Lung (tissue), 16 donors: Measurements from ENCODE around the gene C3orf70. TPM values are rescaled to one million over a fixed set of nuclear protein-coding genes. Genes with fewer than 3 reads are reported as not detected.

Source experiments
- ATAC-seq: fragments of 200-7000 bp; cut with Tn5 transposase; one replicate; pipeline ENCODE4 v1.9.1; 2020; ENCODE audit warnings: moderate number of reproducible peaks; ENCODE audit not compliant: insufficient read depth, low FRiP score
- DNase-seq, 3 donors: peaks; one replicate each; pipeline ENCODE4 v3.0.0-alpha.2; 2013 to 2017
- H3K27ac ChIP-seq, 2 donors: one replicate each; pipeline ENCODE4 v1.5.1; 2013; ENCODE audit warnings: mild to moderate bottlenecking in 2 of 2, moderate library complexity in 2 of 2, control low read depth in 1 of 2, inconsistent platforms in 1 of 2, low read depth in 1 of 2, low read length in 1 of 2
- H3K27me3 ChIP-seq, 3 donors: one replicate each; pipeline ENCODE4 v1.5.1; 2013; ENCODE audit warnings: low read length in 2 of 3; ENCODE audit not compliant: control insufficient read depth in 3 of 3, insufficient read depth in 3 of 3
- H3K36me3 ChIP-seq, 4 donors: one replicate each; pipeline ENCODE4 v1.5.1; 2013; ENCODE audit warnings: low read length in 4 of 4, mild to moderate bottlenecking in 1 of 4, moderate library complexity in 1 of 4; ENCODE audit not compliant: control insufficient read depth in 4 of 4, insufficient read depth in 4 of 4
- H3K4me1 ChIP-seq, 5 donors: one replicate each; pipeline ENCODE4 v1.5.1; 2013; ENCODE audit warnings: low read length in 5 of 5, mild to moderate bottlenecking in 2 of 5, moderate library complexity in 1 of 5; ENCODE audit not compliant: control insufficient read depth in 5 of 5, insufficient read depth in 5 of 5
- H3K4me3 ChIP-seq: one replicate; pipeline ENCODE4 v1.5.1; 2013; ENCODE audit warnings: mild to moderate bottlenecking, control low read depth, moderate library complexity
- H3K9ac ChIP-seq, 2 donors: one replicate each; pipeline ENCODE4 v1.5.1; 2013; ENCODE audit warnings: low read length in 2 of 2, control low read depth in 1 of 2; ENCODE audit not compliant: insufficient read depth in 1 of 2
- H3K9me3 ChIP-seq, 4 donors: one replicate each; pipeline ENCODE4 v1.5.1; 2013; ENCODE audit warnings: low read length in 3 of 4, mild to moderate bottlenecking in 1 of 4, moderate library complexity in 1 of 4; ENCODE audit not compliant: control insufficient read depth in 4 of 4, insufficient read depth in 3 of 4
- CTCF ChIP-seq: IDR thresholded peaks from 2 replicates; pipeline ENCODE4 v1.5.1; 2012; ENCODE audit warnings: mild to moderate bottlenecking; ENCODE audit errors: control extremely low read depth, extremely low read depth
- WGBS, 2 donors: extraction: QIAGEN DNeasy Blood & Tissue Kit; methylation state at CpG; one replicate each; pipeline ENCODE4 v1.1.7; 2013; 5-methylcytosine and 5-hydroxymethylcytosine counted together
- long read RNA-seq, 5 donors: transcript quantifications; one replicate each; lab custom pipeline, GENCODE V29; 2026
- polyA plus RNA-seq, 2 donors: library from polyadenylated mRNA; stranded (reverse); fragments of 200-250 nt; gene quantifications; one replicate each; pipeline ENCODE4 v1.2.1, GENCODE V29; 2013
- total RNA-seq, 2 donors: library from RNA; depleted of rRNA in 1 of 2; stranded (reverse); fragments of >200 nt in 1 of 2; gene quantifications; one replicate each; pipeline ENCODE4 v1.2.1, GENCODE V29; 2014 to 2021
- donor health status: control.
- donor health status: control.
- donor health status: Bipolar disorder and iron deficiency.
- donor health status: healthy.
- donor health status: DM: yes; HTN: yes; CAD: no.

Gene C3orf70
- total RNA-seq (1 to 10 TPM; 3.0 to 4.9 TPM), polyA plus RNA-seq (under 1 TPM; 0.45 to 0.67 TPM)
- long read RNA-seq, donor 1, full-length matches to known transcripts = 3 of 3 reads
- long read RNA-seq, donor 1, partial matches to known transcripts = 0 of 3 reads
- long read RNA-seq, donor 1, other reads (novel, unspliced or antisense) = 0 of 3 reads
- long read RNA-seq, donor 2, full-length matches to known transcripts = 3 of 3 reads
- long read RNA-seq, donor 2, partial matches to known transcripts = 0 of 3 reads
- long read RNA-seq, donor 2, other reads (novel, unspliced or antisense) = 0 of 3 reads
- long read RNA-seq, donor 3, full-length matches to known transcripts = 1 of 1 reads
- long read RNA-seq, donor 3, partial matches to known transcripts = 0 of 1 reads
- long read RNA-seq, donor 3, other reads (novel, unspliced or antisense) = 0 of 1 reads
- long read RNA-seq, donor 4 = 0 reads
- long read RNA-seq, donor 5, full-length matches to known transcripts = 3 of 3 reads
- long read RNA-seq, donor 5, partial matches to known transcripts = 0 of 3 reads
- long read RNA-seq, donor 5, other reads (novel, unspliced or antisense) = 0 of 3 reads

GRCh38 chr3:185152410-185153170 is at the start of gene C3orf70:
Gene C3orf70 (minus strand): TSS chr3:185153060. CDS start chr3:185152823, 237 bp downstream.
- peak within 1 kb of the TSS; percentile 60 for H3K4me3 ChIP-seq
- peak within 1 kb of the TSS; percentile 13 to 83 for H3K27ac ChIP-seq
- peaks cover 0 to 21% (median 7%) of the 10 kb centered on the region in 5 donors for H3K4me1 ChIP-seq
- ATAC-seq = peak; percentile 75
- H3K9me3 ChIP-seq = no peaks in the 10 kb centered on the region
- WGBS, 2 donors = 0 to 1% methylated on average over 74 to 113 of the region's 113 CpGs
- TF ChIP-seq CTCF = no peak
- H3K36me3 ChIP-seq = no peaks in the 10 kb centered on the region
- peak within 1 kb of the TSS in 1 of 2 donors; percentile 64 for H3K9ac ChIP-seq
- DNase-seq = peak; percentile 79 to 82 (median 80)
- H3K27me3 ChIP-seq = peaks cover 0 to 23% (median 8%) of the 10 kb centered on the region in 3 donors

- TF ChIP-seq CTCF = no peak
- no peak for ATAC-seq
- no peak for DNase-seq
Observed at GRCh38 chr3:185200639-185201038, 47.8 kb upstream of the C3orf70 start.

GRCh38 chr3:185199671-185200070 is 46.8 kb upstream of the C3orf70 start:
- Histone ChIP-seq H3K4me3 (no peak overlapping the region), H3K4me1 (no peaks in the 10 kb centered on the region), H3K36me3 (peaks cover 0 to 5% (median 2%) of the 10 kb centered on the region in 4 donors), H3K9me3 (no peaks in the 10 kb centered on the region), H3K27me3 (no peaks in the 10 kb centered on the region), H3K27ac (no peak overlapping the region), H3K9ac (no peak overlapping the region)
- no peak for DNase-seq
- no peak for TF ChIP-seq CTCF
- no peak for ATAC-seq
- WGBS, 2 donors = 90 to 92% methylated on average over 5 of the region's 5 CpGs

More at GRCh38 chr3:185200639-185201038, 47.8 kb upstream of the C3orf70 start:
- no peaks in the 10 kb centered on the region for H3K4me1 ChIP-seq
- H3K36me3 ChIP-seq = peaks cover 0 to 5% (median 2%) of the 10 kb centered on the region in 4 donors
- H3K27me3 ChIP-seq = no peaks in the 10 kb centered on the region
- no peak overlapping the region for H3K4me3 ChIP-seq
- H3K9me3 ChIP-seq = no peaks in the 10 kb centered on the region
- no peak overlapping the region for H3K9ac ChIP-seq
- H3K27ac ChIP-seq = no peak overlapping the region
- 87 to 93% methylated on average over 5 of the region's 5 CpGs for WGBS, 2 donors
